Measurements from ENCODE around the gene SND1.

Gene SND1

DNA sequence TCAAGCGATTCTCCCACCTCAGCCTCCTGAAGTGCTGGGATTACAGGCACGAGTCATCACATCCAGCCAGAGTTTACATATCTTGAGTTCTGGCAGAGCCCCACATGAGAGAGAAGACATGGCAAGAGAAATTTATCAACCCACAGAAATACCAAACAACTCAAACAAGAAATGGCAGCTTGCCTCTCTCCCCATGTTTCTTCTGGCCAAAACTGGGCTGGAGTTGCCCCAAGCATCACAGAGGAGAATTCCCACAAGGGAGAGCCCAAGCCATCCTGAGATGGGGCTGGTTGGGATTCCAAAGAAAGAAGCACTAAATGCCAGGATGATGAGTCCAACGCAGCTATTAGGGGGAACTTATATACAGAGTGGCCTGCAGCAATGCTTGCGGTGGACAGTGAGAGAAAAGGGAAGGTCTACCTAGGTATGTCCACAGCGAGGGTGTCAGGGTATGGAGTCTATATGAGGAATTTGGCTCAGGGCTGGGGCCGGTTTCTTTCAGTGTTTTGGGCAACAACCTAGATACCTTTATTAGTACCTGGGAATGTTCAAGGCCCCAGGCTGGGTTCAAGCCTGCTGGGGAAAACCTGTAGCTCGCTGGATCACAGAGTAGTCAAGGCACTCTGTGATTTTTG is 19.6 kb upstream of the SND1 start:
- peaks cover 15% of the 10 kb centered on the region for H3K27me3 ChIP-seq (ENCODE audit: control insufficient read depth, low read length)
- H3F3A ChIP-seq (ENCODE audit: control insufficient read depth, insufficient read depth): no peaks in the 10 kb centered on the region
- no peaks in the 10 kb centered on the region; the same call in 1 of the 2 replicates for H3K9me3 ChIP-seq (ENCODE audit: control insufficient read depth, insufficient read depth, low read length)
- no peaks in the 10 kb centered on the region for H3K9me2 ChIP-seq (replicated peaks; ENCODE audit: control insufficient read depth, low read length)
- no peak overlapping the region for H3K4me3 ChIP-seq (ENCODE audit: low read length)
- H3K27ac ChIP-seq (ENCODE audit: low read depth, low read length): no peak overlapping the region
- H3K36me3 ChIP-seq (ENCODE audit: control insufficient read depth, low read length): no peaks in the 10 kb centered on the region
- no peaks in the 10 kb centered on the region for H3K79me2 ChIP-seq (ENCODE audit: control insufficient read depth, low read length)
- no peak overlapping the region for H3K4me2 ChIP-seq (ENCODE audit: low read length)
- no peaks in the 10 kb centered on the region for H4K20me1 ChIP-seq (ENCODE audit: control insufficient read depth, insufficient read depth, low read depth, low read length)
- H3K4me1 ChIP-seq (ENCODE audit: control insufficient read depth, low read length): peaks cover 3% of the 10 kb centered on the region; the same call in 1 of the 2 replicates
- TF ChIP-seq EZH2phosphoT487 (IDR thresholded peaks at IDR 0.05; ENCODE audit: borderline replicate concordance, low read length): no peak
- TF ChIP-seq, protein P1, sequence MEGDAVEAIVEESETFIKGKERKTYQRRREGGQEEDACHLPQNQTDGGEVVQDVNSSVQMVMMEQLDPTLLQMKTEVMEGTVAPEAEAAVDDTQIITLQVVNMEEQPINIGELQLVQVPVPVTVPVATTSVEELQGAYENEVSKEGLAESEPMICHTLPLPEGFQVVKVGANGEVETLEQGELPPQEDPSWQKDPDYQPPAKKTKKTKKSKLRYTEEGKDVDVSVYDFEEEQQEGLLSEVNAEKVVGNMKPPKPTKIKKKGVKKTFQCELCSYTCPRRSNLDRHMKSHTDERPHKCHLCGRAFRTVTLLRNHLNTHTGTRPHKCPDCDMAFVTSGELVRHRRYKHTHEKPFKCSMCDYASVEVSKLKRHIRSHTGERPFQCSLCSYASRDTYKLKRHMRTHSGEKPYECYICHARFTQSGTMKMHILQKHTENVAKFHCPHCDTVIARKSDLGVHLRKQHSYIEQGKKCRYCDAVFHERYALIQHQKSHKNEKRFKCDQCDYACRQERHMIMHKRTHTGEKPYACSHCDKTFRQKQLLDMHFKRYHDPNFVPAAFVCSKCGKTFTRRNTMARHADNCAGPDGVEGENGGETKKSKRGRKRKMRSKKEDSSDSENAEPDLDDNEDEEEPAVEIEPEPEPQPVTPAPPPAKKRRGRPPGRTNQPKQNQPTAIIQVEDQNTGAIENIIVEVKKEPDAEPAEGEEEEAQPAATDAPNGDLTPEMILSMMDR (IDR thresholded peaks at IDR 0.05; ENCODE audit: low read depth, low read length, poor library complexity, severe bottlenecking): no peak

DNA sequence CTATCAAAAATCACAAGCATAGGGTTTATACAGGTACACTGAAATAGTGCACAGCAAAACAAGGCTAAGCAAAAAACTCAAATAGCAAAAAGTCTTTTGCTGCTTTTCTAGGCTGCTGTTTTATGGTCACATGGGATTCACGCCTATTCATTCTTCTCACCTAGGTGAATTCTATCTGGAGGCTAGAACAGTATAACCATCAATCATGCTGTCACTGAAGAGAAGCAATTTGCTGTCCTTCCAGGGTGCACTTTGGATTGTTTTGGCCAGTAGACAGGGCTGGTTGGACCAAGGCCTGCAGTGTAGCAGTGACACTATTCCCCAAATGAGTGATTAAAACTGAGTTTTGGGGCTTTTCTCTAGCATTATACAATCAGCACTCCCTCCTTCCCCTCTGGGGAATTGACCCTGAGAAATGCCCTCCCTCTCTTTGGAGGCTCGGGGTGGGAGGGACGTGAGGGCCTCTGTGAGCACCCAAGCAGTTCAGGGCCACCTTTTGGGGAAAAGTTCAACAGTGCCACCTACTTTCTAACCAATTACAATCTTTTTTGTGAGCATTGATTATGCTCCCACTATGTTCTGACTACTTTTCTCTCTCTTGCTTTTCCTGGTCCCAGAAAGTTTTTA is 16.2 kb upstream of the SND1 start:
- H3K36me3 ChIP-seq (ENCODE audit: control insufficient read depth, low read length): no peaks in the 10 kb centered on the region
- no peak overlapping the region for H3K4me3 ChIP-seq (ENCODE audit: low read length)
- H4K20me1 ChIP-seq (ENCODE audit: control insufficient read depth, insufficient read depth, low read depth, low read length): no peaks in the 10 kb centered on the region
- no peak for TF ChIP-seq EZH2phosphoT487 (IDR thresholded peaks at IDR 0.05; ENCODE audit: borderline replicate concordance, low read length)
- TF ChIP-seq, protein P1 (IDR thresholded peaks at IDR 0.05; ENCODE audit: low read depth, low read length, poor library complexity, severe bottlenecking): no peak
- H3K4me1 ChIP-seq (ENCODE audit: control insufficient read depth, low read length): no peaks in the 10 kb centered on the region
- no peak overlapping the region for H3K27ac ChIP-seq (ENCODE audit: low read depth, low read length)
- H3K79me2 ChIP-seq (ENCODE audit: control insufficient read depth, low read length): no peaks in the 10 kb centered on the region
- no peaks in the 10 kb centered on the region for H3F3A ChIP-seq (ENCODE audit: control insufficient read depth, insufficient read depth)
- H3K27me3 ChIP-seq (ENCODE audit: control insufficient read depth, low read length): peaks cover 38% of the 10 kb centered on the region
- no peak overlapping the region for H3K4me2 ChIP-seq (ENCODE audit: low read length)
- no peaks in the 10 kb centered on the region for H3K9me2 ChIP-seq (replicated peaks; ENCODE audit: control insufficient read depth, low read length)
- no peaks in the 10 kb centered on the region; the same call in 1 of the 2 replicates for H3K9me3 ChIP-seq (ENCODE audit: control insufficient read depth, insufficient read depth, low read length)

DNA sequence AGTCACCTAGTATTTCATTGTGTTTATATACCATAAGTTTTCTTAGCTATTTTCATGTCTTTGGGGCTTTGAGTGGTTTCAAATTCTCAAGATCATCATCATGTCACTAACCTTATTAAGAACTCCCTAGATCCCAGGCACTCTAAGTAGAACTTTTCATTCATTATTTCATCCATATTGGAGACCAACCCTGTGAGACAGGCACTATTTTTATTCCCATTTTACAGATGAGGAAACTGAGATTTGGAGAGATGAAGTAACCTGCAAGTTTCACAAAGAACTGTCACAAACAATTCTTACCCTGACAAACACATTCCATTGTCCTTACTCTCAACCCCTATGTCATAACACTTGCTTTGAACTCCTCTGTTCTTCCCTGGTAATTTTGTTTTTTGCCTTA is 13.8 kb upstream of the SND1 start:
- Histone ChIP-seq H3K4me3 (ENCODE audit: low read length) (no peak overlapping the region), H3K4me2 (ENCODE audit: low read length) (no peak overlapping the region), H4K20me1 (ENCODE audit: control insufficient read depth, insufficient read depth, low read depth, low read length) (no peaks in the 10 kb centered on the region), H3K9me2 (replicated peaks; ENCODE audit: control insufficient read depth, low read length) (no peaks in the 10 kb centered on the region), H3K9me3 (ENCODE audit: control insufficient read depth, insufficient read depth, low read length) (no peaks in the 10 kb centered on the region; the same call in 1 of the 2 replicates), H3K4me1 (ENCODE audit: control insufficient read depth, low read length) (no peaks in the 10 kb centered on the region), H3K27me3 (ENCODE audit: control insufficient read depth, low read length) (peaks cover 38% of the 10 kb centered on the region), H3F3A (ENCODE audit: control insufficient read depth, insufficient read depth) (no peaks in the 10 kb centered on the region), H3K79me2 (ENCODE audit: control insufficient read depth, low read length) (no peaks in the 10 kb centered on the region), H3K36me3 (ENCODE audit: control insufficient read depth, low read length) (no peaks in the 10 kb centered on the region), H3K27ac (ENCODE audit: low read depth, low read length) (no peak overlapping the region)
- TF ChIP-seq, protein P1 (IDR thresholded peaks at IDR 0.05; ENCODE audit: low read depth, low read length, poor library complexity, severe bottlenecking): no peak
- TF ChIP-seq EZH2phosphoT487 (IDR thresholded peaks at IDR 0.05; ENCODE audit: borderline replicate concordance, low read length): no peak
